C1 segment of cervical spinal cord (tissue), 14 donors: ENCODE data around the gene SNX33.
"Not testable (repeated sequence)": the region's sequence is repeated elsewhere in the genome, so short reads cannot be mapped to it uniquely, and the experiment has no call there.

ENCODE experiments used
- DNase-seq, 14 donors: peaks; one replicate each; lab custom pipeline; 2025; lab: John Stamatoyannopoulos, UW

The SNX33 gene

DNA sequence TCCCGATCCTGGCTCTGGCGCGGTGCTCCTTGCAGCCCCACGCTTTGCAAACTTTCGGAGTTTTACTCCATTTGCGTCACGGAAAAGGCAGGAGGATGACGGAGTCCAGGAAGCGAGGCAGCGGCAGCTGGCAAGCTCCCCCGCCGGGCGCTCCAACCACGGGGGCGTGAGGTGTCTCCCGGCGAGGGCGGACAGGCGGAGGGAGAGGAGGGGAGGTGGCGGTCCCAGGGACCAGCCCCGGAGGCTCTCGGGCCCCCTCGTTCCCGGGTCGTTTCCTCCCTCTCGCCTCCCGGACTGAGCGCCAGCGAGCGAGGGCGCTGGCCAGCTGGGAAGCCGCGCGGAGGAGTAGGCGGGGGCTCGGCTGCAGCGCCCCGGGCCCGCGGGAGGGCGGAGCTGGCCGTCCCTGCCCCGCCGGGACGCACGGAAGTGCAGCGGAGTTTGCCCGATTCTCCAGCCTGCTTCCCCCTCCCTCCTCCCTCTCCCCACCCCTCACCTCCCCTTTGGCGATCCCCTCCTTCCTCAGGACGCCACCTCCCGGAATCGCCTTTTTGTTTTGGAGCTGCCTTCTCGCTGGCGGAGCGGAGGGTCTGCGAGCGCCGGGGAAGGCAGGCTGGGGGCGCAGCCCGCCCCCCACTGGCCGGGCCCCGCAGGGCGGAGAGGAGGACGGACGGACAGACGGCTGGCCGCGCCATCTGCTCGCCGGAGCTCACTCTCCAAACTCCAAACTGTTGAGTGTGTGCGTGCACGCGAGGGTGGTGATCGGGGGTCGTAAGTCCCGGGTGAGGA lies at the start of gene SNX33:
TSS of gene SNX33 (plus strand) at position 543 of the 786 bp plus-strand sequence. CDS start 1,191 bp downstream, outside the sequence.
- DNase-seq: peak in 11 of 14 donors; percentile 30 to 82 (median 59)

DNA sequence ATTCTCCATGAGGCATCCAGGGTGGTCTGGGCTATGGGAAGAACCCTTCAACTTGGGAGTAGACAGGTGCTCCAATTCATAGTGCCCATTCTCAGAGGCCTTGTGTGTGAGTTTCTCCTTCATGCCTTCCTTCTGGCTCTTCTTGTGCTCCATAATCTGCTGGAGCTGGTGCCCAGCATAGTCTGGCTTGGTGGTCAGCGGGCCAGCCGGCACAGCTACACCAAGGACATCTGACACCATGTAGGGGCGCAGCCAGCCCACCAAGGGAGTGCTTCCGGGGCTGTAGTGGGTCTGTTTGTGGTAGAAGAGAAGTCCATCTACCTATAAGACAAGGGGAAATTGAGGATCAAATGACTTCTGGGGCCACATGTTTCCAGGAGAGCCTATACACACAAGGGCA lies 49.4 kb upstream of the SNX33 start:
- DNase-seq: no peak

DNA sequence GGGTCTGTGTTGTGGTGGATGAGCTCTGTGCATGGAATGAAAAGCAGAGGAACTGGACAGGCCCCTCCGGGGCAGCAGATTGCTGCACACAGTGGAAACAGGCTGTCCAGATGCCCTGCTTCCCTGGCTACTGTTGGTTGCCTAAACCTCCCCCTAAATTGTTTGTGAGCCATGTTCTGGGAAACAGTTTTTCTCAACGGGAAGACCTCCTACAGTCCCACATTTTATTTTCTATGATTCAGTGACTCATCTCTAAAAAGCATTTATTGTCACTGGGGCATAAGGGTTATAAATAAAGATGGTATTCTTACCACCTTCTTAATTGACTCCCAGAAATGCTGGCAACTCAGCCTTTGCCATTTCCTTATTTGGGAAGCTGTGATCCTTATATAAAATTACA lies 48.3 kb upstream of the SNX33 start:
- DNase-seq: peak in 1 of 14 donors; percentile 28

GRCh38 chr15:75606026-75606425 lies 41.7 kb upstream of the SNX33 start:
- no peak for DNase-seq

DNA sequence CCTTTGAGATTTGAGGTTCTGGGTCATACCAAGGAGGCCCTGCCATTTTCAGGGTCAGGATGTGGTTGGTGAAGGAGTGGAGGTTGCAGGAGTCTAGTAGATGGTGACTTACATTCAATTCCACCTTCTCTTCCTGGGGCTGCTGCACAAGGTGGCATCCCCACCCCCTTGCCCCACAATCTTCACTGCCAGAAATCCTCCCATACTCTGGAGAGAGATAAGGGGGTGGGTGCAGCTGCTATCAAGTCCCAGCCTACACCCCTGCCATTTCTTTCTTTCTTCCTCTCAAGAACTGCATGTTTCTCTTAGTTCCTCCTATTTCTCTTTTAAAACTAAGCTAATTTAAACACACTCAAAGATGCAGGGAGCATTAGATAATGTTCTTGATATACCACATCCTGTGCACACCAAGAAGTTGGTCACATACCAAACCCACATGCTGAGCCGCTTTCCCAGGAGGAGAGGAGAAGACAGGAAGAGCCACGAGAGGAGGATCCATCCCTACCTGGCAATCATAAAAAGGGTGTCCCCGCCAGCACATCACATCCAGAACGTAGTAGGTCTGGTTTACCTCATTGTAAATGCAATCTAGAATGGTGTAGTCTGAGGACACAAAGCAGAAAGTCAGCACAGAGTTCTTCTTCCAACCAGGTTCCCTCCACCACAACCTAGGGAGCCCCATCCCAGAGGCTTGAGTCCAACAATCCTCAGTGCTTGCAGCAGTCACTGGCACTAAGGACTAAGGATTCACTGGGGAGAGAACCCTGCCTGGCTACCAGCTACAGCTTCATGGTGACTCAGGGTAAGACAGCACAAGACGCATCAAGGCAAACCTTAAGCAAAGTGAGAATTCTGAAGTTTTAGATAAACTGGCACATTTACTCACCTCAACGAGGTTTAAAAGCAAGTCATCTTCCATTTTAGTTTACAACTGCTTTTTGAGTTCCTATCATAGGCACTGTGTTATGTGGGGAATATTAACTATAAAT lies 40.7 kb upstream of the SNX33 start:
- no peak for DNase-seq

GRCh38 chr15:75616766-75617165 lies 30.9 kb upstream of the SNX33 start:
- no peak for DNase-seq

DNA sequence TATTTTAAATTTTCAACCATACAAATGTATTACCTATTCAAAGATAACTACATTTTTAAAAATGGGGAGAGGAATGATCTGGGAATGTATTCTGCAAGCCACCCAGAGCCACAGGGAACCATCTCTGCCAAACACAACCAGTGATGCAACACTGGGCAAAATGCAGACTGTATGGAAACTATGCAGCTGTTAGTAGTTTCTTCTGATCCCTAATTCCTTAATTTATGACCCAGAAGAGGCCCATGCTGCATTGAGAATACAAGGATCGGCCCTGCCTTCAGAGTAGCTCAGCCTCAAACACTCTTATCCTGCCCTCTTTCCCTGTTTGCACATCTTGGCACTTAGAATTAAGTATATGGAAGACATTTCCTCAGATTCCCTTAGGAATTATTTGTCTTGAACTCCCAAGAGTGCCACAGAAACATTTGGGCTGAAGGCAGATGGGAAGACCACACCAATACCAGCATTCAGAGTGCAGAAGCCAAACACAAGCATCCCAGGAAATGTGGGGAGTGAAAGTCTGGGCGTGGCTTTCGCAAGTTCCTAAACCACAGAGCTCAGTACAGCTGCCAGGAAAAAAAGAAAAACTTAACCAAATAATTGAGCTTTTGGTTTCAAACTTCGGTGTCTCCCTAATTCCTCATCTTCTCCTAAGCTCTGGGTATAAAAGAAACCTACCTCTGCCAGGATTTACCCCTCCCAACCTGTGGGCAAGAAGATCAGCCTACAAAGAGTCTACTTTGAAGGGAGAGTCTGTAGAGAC lies 27.5 kb upstream of the SNX33 start:
- DNase-seq: no peak

GRCh38 chr15:75620841-75621391 lies 26.8 kb upstream of the SNX33 start:
- DNase-seq: peak in 2 of 14 donors; percentile 8 to 40

DNA sequence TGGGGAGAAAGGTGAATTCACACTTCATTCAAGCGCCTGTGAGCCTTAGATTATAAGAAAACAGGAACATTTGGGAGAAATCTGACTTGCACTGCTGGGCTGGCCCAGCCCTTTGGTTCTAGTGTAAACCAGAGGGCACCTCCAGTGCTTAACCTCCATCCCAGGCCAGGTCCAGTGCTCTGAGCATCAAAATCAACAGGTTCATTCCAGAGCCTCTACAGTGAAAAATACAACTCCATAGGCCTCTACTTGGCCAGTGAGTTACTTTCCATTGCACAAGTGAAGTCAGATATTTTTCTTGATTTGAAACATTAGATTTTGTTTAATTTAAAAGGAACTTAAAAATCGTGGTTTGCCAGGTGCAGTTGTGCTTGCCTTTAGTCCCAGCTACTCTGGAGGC lies 25.2 kb upstream of the SNX33 start:
- no peak for DNase-seq

DNA sequence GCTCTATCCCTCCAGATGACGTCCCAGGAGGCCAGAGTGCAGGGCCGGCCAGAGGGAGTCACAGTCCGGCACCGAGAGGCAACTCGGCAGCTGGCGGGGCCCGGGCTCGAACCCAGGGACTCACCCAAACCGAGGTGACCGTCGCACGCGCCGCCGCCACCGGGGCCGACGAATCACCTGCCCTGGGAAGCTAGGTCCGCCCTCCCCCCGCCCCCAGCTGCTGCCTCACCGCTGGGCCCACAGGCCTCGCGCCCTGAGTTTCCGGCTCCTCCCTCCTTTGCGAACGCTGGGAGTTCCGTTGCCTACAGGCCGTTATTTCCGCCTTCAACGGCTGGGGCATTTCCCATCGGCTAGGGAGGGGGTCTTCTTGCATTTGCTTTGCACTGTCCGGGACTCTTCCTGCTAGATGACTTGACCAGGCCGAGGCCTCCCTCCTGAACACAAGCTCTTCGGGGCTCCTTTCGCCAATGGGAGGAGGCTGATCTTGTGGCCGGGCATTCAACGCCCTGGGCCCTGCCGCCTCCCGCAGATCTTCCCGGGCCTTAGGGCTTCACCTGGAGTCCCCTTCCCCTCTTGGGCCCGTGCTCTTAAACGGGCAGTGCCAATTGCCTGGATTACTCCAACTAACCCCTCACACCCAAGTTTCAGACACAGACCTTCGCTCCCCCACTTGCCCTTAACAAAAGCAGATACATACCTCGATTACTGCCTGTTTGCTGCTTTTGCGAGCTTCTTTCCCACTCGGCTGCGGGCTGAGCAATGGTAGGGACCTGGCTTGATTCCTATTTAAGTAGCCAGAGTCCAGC lies 22.0 kb upstream of the SNX33 start, which contains the start of gene SNUPN:
TSS of gene SNUPN (minus strand) at position 184 of the 806 bp plus-strand sequence. CDS start 4,674 bp downstream, outside the sequence.
- peak; percentile 42 to 95 (median 87) for DNase-seq

- no peak for DNase-seq
These were observed 15.8 kb upstream of the SNX33 start for GRCh38 chr15:75631935-75632334.

GRCh38 chr15:75633922-75634321 lies 13.8 kb upstream of the SNX33 start:
- not testable (repeated sequence) for DNase-seq

- no peak for DNase-seq
These were observed 11.7 kb upstream of the SNX33 start for GRCh38 chr15:75636026-75636425.

- DNase-seq: no peak
These were observed 10.3 kb upstream of the SNX33 start for GRCh38 chr15:75637245-75638009.

DNA sequence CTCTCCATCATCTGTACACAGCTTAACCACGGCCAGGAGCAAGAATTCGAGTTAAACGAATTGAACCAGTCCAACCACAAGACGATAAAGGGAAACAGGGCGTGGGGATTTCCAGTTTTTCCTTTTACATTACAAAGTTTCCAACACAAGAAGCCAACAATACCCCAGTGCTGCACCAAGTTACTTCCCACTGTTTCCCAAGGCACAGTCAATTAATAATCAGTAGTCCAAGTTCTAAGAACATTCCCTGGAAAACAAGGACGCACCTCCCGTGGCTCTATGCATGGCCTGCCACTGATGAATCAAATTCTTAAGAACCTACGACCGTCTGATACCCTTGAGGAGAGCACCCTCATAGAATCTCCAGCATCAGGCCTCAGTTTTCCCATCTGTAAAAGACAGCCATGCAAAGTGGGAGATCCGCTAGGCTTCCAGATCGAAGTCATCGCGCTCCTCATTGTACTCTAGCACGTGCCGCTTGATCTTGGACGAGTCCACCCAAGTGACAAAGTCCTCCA lies 8.5 kb upstream of the SNX33 start:
- no peak for DNase-seq

DNA sequence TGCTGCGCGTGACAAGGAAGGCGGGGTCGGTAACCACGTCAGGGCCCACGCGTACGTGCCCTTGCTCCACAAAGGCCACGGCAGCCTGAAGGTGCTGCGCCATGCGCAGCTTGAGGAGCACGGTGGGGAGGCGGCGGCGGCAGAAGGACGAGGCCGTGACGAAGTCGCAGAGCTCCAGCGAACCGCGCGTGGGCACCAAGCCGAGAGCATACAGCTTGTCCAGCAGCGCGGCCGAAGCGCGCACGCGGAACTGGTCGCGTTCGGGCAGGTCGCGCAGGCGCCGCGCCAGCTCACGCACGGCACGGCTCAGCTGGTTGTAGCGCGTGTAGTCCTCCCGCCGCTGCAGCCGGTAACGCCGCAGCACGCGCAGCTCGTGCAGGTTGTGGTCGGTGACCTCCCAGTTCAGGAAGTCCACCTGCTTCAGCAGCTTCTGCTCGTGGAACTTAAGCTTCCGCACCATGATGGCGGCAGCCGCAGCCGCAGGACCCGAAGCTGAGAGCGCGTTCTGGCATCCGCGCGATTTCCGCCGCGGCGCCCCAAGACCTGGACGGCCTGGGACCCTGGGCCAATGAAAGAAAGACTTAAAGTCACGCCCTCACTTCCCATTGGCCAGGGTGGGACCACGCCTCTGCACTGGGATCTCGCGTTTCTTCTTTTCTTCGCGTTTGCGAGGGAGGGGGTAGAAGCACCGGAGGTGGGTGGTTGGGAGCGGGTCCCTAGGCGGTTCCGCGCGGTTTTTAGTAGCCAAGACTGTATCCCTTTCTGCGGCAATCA lies 7.8 kb upstream of the SNX33 start, which contains the start of gene IMP3:
TSS of gene IMP3 (minus strand) at position 516 of the 774 bp plus-strand sequence. CDS start at position 460, 56 bp downstream.
- peak; percentile 62 to 98 (median 93) for DNase-seq

DNA sequence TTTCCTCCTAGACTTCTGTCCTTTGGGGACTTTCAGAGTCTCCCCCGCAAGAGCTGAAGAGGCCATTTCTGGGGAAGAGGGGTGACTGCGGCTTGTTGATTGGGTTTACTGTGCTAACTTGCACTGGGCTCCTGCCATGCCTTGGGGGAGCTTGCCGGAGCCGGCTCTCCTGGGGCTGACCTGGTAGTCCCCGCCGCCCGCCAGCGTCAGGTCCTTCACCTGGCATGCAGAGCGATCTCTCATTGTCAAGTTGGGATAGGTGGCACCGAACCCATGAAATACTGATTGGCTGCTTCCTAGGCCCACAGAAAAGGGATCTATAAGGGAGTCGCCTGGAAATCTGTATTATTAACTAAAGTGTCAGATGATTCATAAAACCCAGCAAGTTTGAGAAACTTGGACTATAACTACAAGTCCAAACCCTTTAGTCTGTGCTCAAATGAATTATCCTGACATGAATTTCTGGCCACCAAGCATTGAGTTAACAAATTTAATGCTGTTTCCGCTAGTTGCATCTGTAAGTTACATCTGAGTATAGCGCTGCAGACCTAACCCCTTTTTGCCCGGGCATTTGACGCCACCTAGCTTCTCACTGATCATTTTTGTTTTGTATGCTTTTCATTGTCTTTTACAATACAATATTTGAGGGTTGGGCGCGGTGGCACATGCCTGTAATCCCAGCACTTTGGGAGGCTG lies 7.1 kb upstream of the SNX33 start:
- no peak for DNase-seq

DNA sequence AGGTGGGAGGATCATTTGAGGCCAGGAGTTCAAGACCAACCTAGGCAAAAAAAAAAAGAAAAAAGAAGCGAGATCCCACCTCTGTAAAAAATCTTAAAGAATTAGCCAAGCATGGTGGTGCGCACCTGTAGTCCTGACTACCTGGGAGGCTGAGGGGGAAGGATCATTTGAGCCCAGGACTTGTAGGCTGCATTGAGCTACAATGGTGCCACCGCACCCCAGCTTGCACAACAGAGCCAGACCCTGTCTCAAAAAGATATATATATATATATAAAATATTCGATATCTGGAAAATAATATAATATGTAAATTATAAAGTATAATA lies 6.6 kb upstream of the SNX33 start:
- no peak for DNase-seq
